IMR-90 (cell line): ENCODE results near the gene ROR2. TPM values are rescaled to one million over a fixed set of nuclear protein-coding genes. Genes with fewer than 3 reads are reported as not detected.

Experiments used
- ATAC-seq: fragments of 200-7000 bp; cut with Tn5 transposase; 2 replicates; pipeline ENCODE4 v1.9.1; 2020; ENCODE audit warnings: low read depth, mild to moderate bottlenecking, moderate library complexity
- BruUV-seq: library from RNA; stranded (reverse); fragments of 400-500 nt; replicated peaks from 2 replicates; lab custom pipeline; 2021; lab: Mats Ljungman, UMichigan
- CTCF ChIA-PET: fragments of 300-600 bp; formaldehyde crosslinking; extraction: SDS; loops from one replicate; lab custom pipeline; 2021; ENCODE audit warnings: antibody characterized with exemption; lab: Yijun Ruan, JAX
- POLR2A ChIA-PET: fragments of 300-600 bp; sonication (Branson Sonifier 250); formaldehyde crosslinking; loops from one replicate; lab custom pipeline; 2022; ENCODE audit warnings: antibody characterized with exemption; ENCODE audit not compliant: unreplicated experiment; lab: Charles Lee
- DNase-seq: peaks from one replicate; pipeline ENCODE4 v3.0.0; 2013
- H2AFZ ChIP-seq: replicated peaks from 2 replicates; pipeline ENCODE3; 2013; ENCODE audit warnings: low read length, mild to moderate bottlenecking; ENCODE audit not compliant: poor library complexity
- H2AK5ac ChIP-seq: 2 replicates; pipeline ENCODE4 v1.6.1; 2013; ENCODE audit warnings: low read depth, low read length, inconsistent platforms
- H2AK9ac ChIP-seq: replicated peaks from 2 replicates; pipeline ENCODE3; 2013; ENCODE audit warnings: mild to moderate bottlenecking, low read depth, low read length, moderate library complexity; ENCODE audit not compliant: poor library complexity
- H2BK120ac ChIP-seq: 2 replicates; pipeline ENCODE4 v1.6.1; 2013; ENCODE audit warnings: low read depth, low read length, inconsistent platforms
- H2BK15ac ChIP-seq: 3 replicates; pipeline ENCODE4 v1.6.1; 2013; ENCODE audit warnings: low read depth, low read length, inconsistent platforms
- H2BK20ac ChIP-seq: 2 replicates; pipeline ENCODE4 v1.6.1; 2013; ENCODE audit warnings: low read depth, mild to moderate bottlenecking, inconsistent platforms, low read length, moderate library complexity
- H2BK5ac ChIP-seq: 2 replicates; pipeline ENCODE4 v1.6.1; 2013; ENCODE audit warnings: mild to moderate bottlenecking, low read depth, low read length, inconsistent platforms; ENCODE audit not compliant: poor library complexity, severe bottlenecking
- H3K14ac ChIP-seq: replicated peaks from 2 replicates; pipeline ENCODE4 v1.6.1; 2013; ENCODE audit warnings: low read depth, low read length, inconsistent platforms
- H3K18ac ChIP-seq: 2 replicates; pipeline ENCODE4 v1.6.1; 2013; ENCODE audit warnings: low read depth, low read length, control low read depth
- H3K23ac ChIP-seq: 2 replicates; pipeline ENCODE4 v1.6.1; 2013; ENCODE audit warnings: low read depth, low read length, inconsistent platforms
- H3K27ac ChIP-seq: 2 replicates; pipeline ENCODE4 v1.5.1; 2013; ENCODE audit warnings: mild to moderate bottlenecking, control low read depth, low read length; ENCODE audit not compliant: insufficient read depth
- H3K27me3 ChIP-seq: 2 replicates; pipeline ENCODE4 v1.6.1; 2013; ENCODE audit warnings: low read length; ENCODE audit not compliant: control insufficient read depth, insufficient read depth
- H3K36me3 ChIP-seq: 2 replicates; pipeline ENCODE4 v1.6.1; 2013; ENCODE audit warnings: low read length, mixed read lengths; ENCODE audit not compliant: control insufficient read depth, insufficient read depth
- H3K4ac ChIP-seq: 2 replicates; pipeline ENCODE4 v1.6.1; 2013; ENCODE audit warnings: low read depth, low read length, inconsistent platforms
- H3K4me1 ChIP-seq: 2 replicates; pipeline ENCODE4 v1.6.1; 2013; ENCODE audit warnings: low read length, mixed read lengths; ENCODE audit not compliant: control insufficient read depth, insufficient read depth
- H3K4me2 ChIP-seq: 2 replicates; pipeline ENCODE4 v1.6.1; 2013; ENCODE audit warnings: low read depth, mild to moderate bottlenecking, control low read depth, low read length, moderate library complexity
- H3K4me3 ChIP-seq: 2 replicates; pipeline ENCODE4 v1.5.1; 2013; ENCODE audit warnings: low read depth, mild to moderate bottlenecking, control low read depth, low read length, moderate library complexity; ENCODE audit not compliant: insufficient read depth
- H3K56ac ChIP-seq: 2 replicates; pipeline ENCODE4 v1.6.1; 2013; ENCODE audit warnings: low read length, inconsistent platforms; ENCODE audit not compliant: insufficient read depth; ENCODE audit errors: extremely low read depth
- H3K79me1 ChIP-seq, 2 experiments: 2 replicates each; pipeline ENCODE4 v1.6.1; 2013; ENCODE audit warnings: low read length in 2 of 2, inconsistent platforms in 1 of 2, low read depth in 1 of 2
- H3K9ac ChIP-seq: 2 replicates; pipeline ENCODE4 v1.6.1; 2013; ENCODE audit warnings: low read depth, low read length, control low read depth
- H3K9me1 ChIP-seq: 2 replicates; pipeline ENCODE4 v1.6.1; 2013; ENCODE audit warnings: low read length, inconsistent platforms; ENCODE audit not compliant: insufficient read depth
- H3K9me3 ChIP-seq: 2 replicates; pipeline ENCODE4 v1.6.1; 2013; ENCODE audit warnings: low read length; ENCODE audit not compliant: control insufficient read depth, insufficient read depth
- H4K20me1 ChIP-seq: 2 replicates; pipeline ENCODE4 v1.6.1; 2013; ENCODE audit warnings: low read length, inconsistent platforms; ENCODE audit not compliant: insufficient read depth
- H4K5ac ChIP-seq: 2 replicates; pipeline ENCODE4 v1.6.1; 2013; ENCODE audit warnings: mild to moderate bottlenecking, low read depth, low read length, control low read depth
- H4K8ac ChIP-seq, 2 experiments: 2 replicates each; pipeline ENCODE4 v1.6.1; 2013; ENCODE audit warnings: low read depth in 2 of 2, low read length in 2 of 2, control low read depth in 1 of 2, inconsistent platforms in 1 of 2
- H4K91ac ChIP-seq: 2 replicates; pipeline ENCODE4 v1.6.1; 2013; ENCODE audit warnings: low read depth, low read length, inconsistent platforms; ENCODE audit not compliant: insufficient read depth
- BHLHE40 ChIP-seq: fragments of 150-350 bp; IDR thresholded peaks from 2 replicates; pipeline ENCODE4 v1.6.1; 2016; ENCODE audit warnings: mild to moderate bottlenecking, low read depth, low read length
- CEBPB ChIP-seq: IDR thresholded peaks from 2 replicates; pipeline ENCODE4 v1.6.1; 2012; ENCODE audit warnings: low read depth, low read length, improper control_type of control experiment
- CHD1 ChIP-seq: IDR thresholded peaks from 2 replicates; pipeline ENCODE4 v1.6.1; 2012; ENCODE audit warnings: low read depth, low read length, improper control_type of control experiment
- CTCF ChIP-seq: conservative IDR thresholded peaks from 2 replicates; pipeline ENCODE4 v1.5.1; 2012; ENCODE audit warnings: mild to moderate bottlenecking, low read depth, low read length, improper control_type of control experiment
- ELK1 ChIP-seq: fragments of 150-350 bp; IDR thresholded peaks from 2 replicates; pipeline ENCODE4 v1.6.1; 2016; ENCODE audit warnings: low read depth, mild to moderate bottlenecking, low read length, moderate library complexity, borderline replicate concordance
- FOS ChIP-seq: fragments of 150-350 bp; IDR thresholded peaks from 2 replicates; pipeline ENCODE4 v1.6.1; 2016; ENCODE audit warnings: low read depth, low read length
- MAFK ChIP-seq: IDR thresholded peaks from 2 replicates; pipeline ENCODE4 v1.6.1; 2012; ENCODE audit warnings: low read depth, low read length, improper control_type of control experiment
- MAZ ChIP-seq: IDR thresholded peaks from 2 replicates; pipeline ENCODE4 v1.6.1; 2012; ENCODE audit warnings: low read depth, mild to moderate bottlenecking, low read length, improper control_type of control experiment, moderate library complexity, borderline replicate concordance
- MXI1 ChIP-seq: IDR thresholded peaks from 2 replicates; pipeline ENCODE4 v1.6.1; 2012; ENCODE audit warnings: low read depth, mild to moderate bottlenecking, low read length, moderate library complexity, borderline replicate concordance
- NFE2L2 ChIP-seq: fragments of 150-350 bp; IDR thresholded peaks from 2 replicates; pipeline ENCODE4 v1.6.1; 2016; ENCODE audit warnings: low read depth, mild to moderate bottlenecking, low read length
- POLR2A ChIP-seq: IDR thresholded peaks from 2 replicates; pipeline ENCODE4 v1.6.1; 2012; ENCODE audit warnings: mild to moderate bottlenecking, low read depth, low read length
- RAD21 ChIP-seq: IDR thresholded peaks from 2 replicates; pipeline ENCODE4 v1.6.1; 2012; ENCODE audit warnings: low read length, improper control_type of control experiment
- RCOR1 ChIP-seq: IDR thresholded peaks from 2 replicates; pipeline ENCODE4 v1.6.1; 2012; ENCODE audit warnings: mild to moderate bottlenecking, low read length, improper control_type of control experiment; ENCODE audit not compliant: insufficient replicate concordance
- RFX5 ChIP-seq: IDR thresholded peaks from 2 replicates; pipeline ENCODE4 v1.8.0; 2012; ENCODE audit warnings: low read depth, mild to moderate bottlenecking, low read length, moderate library complexity
- SMC3 ChIP-seq: fragments of 150-350 bp; IDR thresholded peaks from 2 replicates; pipeline ENCODE4 v1.6.1; 2016; ENCODE audit warnings: low read depth, mild to moderate bottlenecking, antibody characterized with exemption, low read length, moderate library complexity
- USF2 ChIP-seq: fragments of 150-350 bp; IDR thresholded peaks from 2 replicates; pipeline ENCODE4 v1.6.1; 2017; ENCODE audit warnings: mild to moderate bottlenecking, antibody characterized with exemption, low read length, low read depth
- WGBS, 2 experiments: methylation state at CpG; one replicate each; pipeline versions ENCODE4 v1.1.5 to v1.1.7; 2013; ENCODE audit warnings: missing lambda C conversion rate in 2 of 2; ENCODE audit not compliant: insufficient read length in 1 of 2; ENCODE audit errors: extremely low coverage in 2 of 2; 5-methylcytosine and 5-hydroxymethylcytosine counted together
- dilution Hi-C: fragments of 300-500 bp; cut with HindIII; formaldehyde crosslinking; loops from one replicate; pipeline ENCODE4 v1.14.3; 2018; ENCODE audit warnings: low sequenced_read_pairs; ENCODE audit not compliant: unreplicated experiment
- in situ Hi-C: fragments of 300-500 bp; cut with MboI; formaldehyde crosslinking; loops from 3 replicates; pipeline ENCODE4 v1.14.3; 2019; ENCODE audit warnings: low sequenced_read_pairs, inconsistent platforms, mixed read lengths
- intact Hi-C: fragments of 100-400 bp; cut with micrococcal nuclease; formaldehyde crosslinking; loops from 2 replicates; pipeline ENCODE4 v1.10.0; 2022
- polyA plus RNA-seq, 3 experiments: library from polyadenylated mRNA; depleted of rRNA; stranded (reverse); fragments of >200 nt; gene quantifications; 2 replicates each; pipeline ENCODE4 v1.2.3, GENCODE V29; 2012; ENCODE audit warnings: low replicate concordance in 1 of 3
- total RNA-seq: library from RNA; depleted of rRNA; stranded (reverse); fragments of >200 nt; gene quantifications from 2 replicates; pipeline ENCODE4 v1.2.3, GENCODE V29; 2012

The ROR2 gene
- total and polyA plus RNA-seq, 2 of the 4 experiments (the other 2 are of a cell fraction), result 2.3 to 4.8 TPM

DNA sequence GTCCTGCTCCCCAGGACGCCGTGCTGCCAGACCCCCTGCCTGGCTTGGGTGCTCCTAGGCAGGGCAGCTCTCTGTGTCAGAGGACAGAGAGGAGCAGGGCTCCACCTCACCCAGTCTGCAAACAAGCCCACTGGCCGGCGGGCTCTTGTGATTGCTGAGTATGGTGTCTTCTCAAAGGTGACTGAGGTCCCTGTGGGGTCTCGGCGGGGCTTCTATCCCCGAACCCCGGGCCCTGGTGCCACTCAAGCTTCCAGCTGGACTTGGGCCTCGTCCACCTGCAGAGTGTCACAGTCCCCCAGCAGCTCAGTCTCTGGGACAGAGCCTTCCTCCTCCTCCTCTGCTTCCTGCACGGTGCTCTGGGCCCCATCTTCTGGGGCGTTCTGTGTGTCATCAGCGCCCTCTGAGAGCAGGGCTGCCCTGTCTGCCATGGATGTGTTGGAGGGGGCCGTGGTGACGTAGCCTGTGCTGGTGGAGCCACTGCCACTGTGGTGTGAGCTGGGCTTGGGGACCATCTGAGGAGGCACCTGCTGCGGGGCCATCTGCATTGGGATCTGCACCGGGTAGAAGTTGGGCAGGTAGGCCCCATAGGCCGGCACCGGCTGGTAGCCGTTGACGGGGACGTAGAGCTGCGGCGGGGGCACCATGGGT is 226.5 kb downstream of the ROR2 start:
- Histone ChIP-seq H2AK9ac (no peak overlapping the region), H3K56ac (no peak overlapping the region), H3K4ac (no peak overlapping the region), H2BK120ac (no peak overlapping the region), H3K14ac (no peak overlapping the region), H3K4me3 (no peak overlapping the region), H3K27me3 (no peaks in the 10 kb centered on the region), H3K27ac (no peak overlapping the region), H3K9ac (no peak overlapping the region), H3K36me3 (peaks cover 43% of the 10 kb centered on the region), H2BK5ac (no peak overlapping the region), H2BK20ac (no peak overlapping the region), H4K8ac (no peak overlapping the region), H2AK5ac (no peak overlapping the region), H2BK15ac (no peak overlapping the region), H2AFZ (no peak overlapping the region), H3K9me1 (no peaks in the 10 kb centered on the region), H3K4me2 (no peak overlapping the region), H3K23ac (no peak overlapping the region), H4K91ac (no peak overlapping the region), H3K9me3 (no peaks in the 10 kb centered on the region), H4K20me1 (no peaks in the 10 kb centered on the region), H3K79me1 (no peaks in the 10 kb centered on the region), H3K18ac (no peak overlapping the region), H4K5ac (no peak overlapping the region), H3K4me1 (peaks cover 2% of the 10 kb centered on the region; the same call in 1 of the 2 replicates)
- WGBS, 2 experiments, result 86% methylated on average over 11 of the region's 23 CpGs; no CpG with 5 or more reads in 1 of the 2 experiments
- ChIA-PET CTCF (no interaction called here), POLR2A (no interaction called here)
- ATAC-seq (no peak), DNase-seq (no peak)
- intact Hi-C loops (no loop called here), in situ Hi-C loops (no loop called here), dilution Hi-C loops (no loop called here)
- no peak for TF ChIP-seq RCOR1
- no peak for TF ChIP-seq RFX5
- no peak for TF ChIP-seq SMC3
- TF ChIP-seq POLR2A, result no peak
- TF ChIP-seq NFE2L2, result no peak
- TF ChIP-seq FOS, result no peak
- TF ChIP-seq CTCF, result no peak
- no peak for TF ChIP-seq MXI1
- no peak for TF ChIP-seq CHD1
- no peak for TF ChIP-seq MAFK
- TF ChIP-seq CEBPB, result no peak
- no peak for TF ChIP-seq MAZ
- TF ChIP-seq RAD21, result no peak
- TF ChIP-seq BHLHE40, result no peak
- no peak for TF ChIP-seq ELK1
- TF ChIP-seq USF2, result no peak
- BruUV-seq, result no TSS peak
